ENCODE measurements around the gene TMCO4.

DNA sequence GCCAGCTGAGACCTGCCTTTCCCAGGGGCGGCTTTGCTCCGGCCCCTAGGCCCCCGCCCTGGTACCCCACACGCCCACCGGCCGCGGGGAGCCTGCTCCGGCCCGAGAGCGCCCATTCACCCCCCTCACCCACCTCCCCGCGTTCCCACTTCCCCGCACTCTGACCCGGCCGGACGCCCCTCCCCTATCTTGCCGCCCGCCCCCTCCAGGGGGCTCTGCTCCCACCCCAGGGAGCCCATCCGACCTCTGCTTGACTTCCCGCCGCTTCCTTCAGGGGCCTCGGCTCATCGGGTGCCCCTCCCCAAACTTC, 134.6 kb downstream of the TMCO4 start:
- TF ChIP-seq CTCF (IDR thresholded peaks at IDR 0.05) (no peak), POLR2A (IDR thresholded peaks at IDR 0.05) (no peak)
